Vagina (tissue), 2 donors: ENCODE data around the gene MAN1C1.

Experiments
- CTCF ChIP-seq, 3 experiments: fragments of 450-650 bp in 2 of 3; fragments of 200-600 bp in 1 of 3; sonication (generic) in 1 of 3; IDR thresholded peaks; one replicate each; pipeline ENCODE4 v1.5.1; 2017 to 2019; ENCODE audit warnings: antibody characterized with exemption in 3 of 3, mild to moderate bottlenecking in 2 of 3, moderate library complexity in 2 of 3
- POLR2A ChIP-seq, 2 donors: fragments of 450-650 bp; IDR thresholded peaks; one replicate each; pipeline ENCODE4 v1.6.1; 2017; ENCODE audit warnings: antibody characterized with exemption in 2 of 2, mild to moderate bottlenecking in 2 of 2, moderate library complexity in 2 of 2
- POLR2AphosphoS5 ChIP-seq, 2 donors: sonication (generic); formaldehyde crosslinking; IDR thresholded peaks; one replicate each; pipeline ENCODE4 v1.9.0; 2017; ENCODE audit warnings: antibody characterized with exemption in 2 of 2, mild to moderate bottlenecking in 2 of 2, low read depth in 1 of 2; ENCODE audit not compliant: insufficient read depth in 1 of 2

GRCh38 chr1:25772692-25773245, 156.2 kb downstream of the MAN1C1 start:
- no peak for TF ChIP-seq CTCF (IDR thresholded peaks at IDR 0.05)
- TF ChIP-seq POLR2A (IDR thresholded peaks at IDR 0.05) = no peak
- TF ChIP-seq POLR2AphosphoS5 (IDR thresholded peaks at IDR 0.05; ENCODE audit: insufficient read depth in 1 of 2, low read depth in 1 of 2) = no peak
